HepG2 (cell line): Measurements from ENCODE around the gene ITGB1. TPM values are rescaled to one million over a fixed set of nuclear protein-coding genes. Genes with fewer than 3 reads are reported as not detected.

ENCODE experiments used
- AGO2 ChIP-seq: fragments of 200-400 bp; formaldehyde crosslinking; optimal IDR thresholded peaks from 2 replicates; pipeline ENCODE3; 2017; ENCODE audit warnings: mild to moderate bottlenecking, low read depth, low read length, moderate library complexity
- BORCS8-MEF2B ChIP-seq: sonication (generic); formaldehyde crosslinking; IDR thresholded peaks from 2 replicates; pipeline ENCODE4 v1.8.0; 2022; ENCODE audit warnings: mild to moderate bottlenecking, missing genetic modification reagents
- FOSL1 ChIP-seq: sonication (generic); formaldehyde crosslinking; IDR thresholded peaks from 2 replicates; pipeline ENCODE4 v1.9.0; 2021; ENCODE audit warnings: missing genetic modification reagents, borderline replicate concordance
- FOXJ3 ChIP-seq: sonication (generic); formaldehyde crosslinking; IDR thresholded peaks from 2 replicates; pipeline ENCODE4 v1.4.0; 2020; ENCODE audit warnings: missing genetic modification reagents, mild to moderate bottlenecking, borderline replicate concordance
- LCORL ChIP-seq, 2 experiments: fragments of 450-650 bp in 1 of 2; sonication (generic) in 1 of 2; formaldehyde crosslinking in 1 of 2; IDR thresholded peaks; 2 replicates each; pipeline versions ENCODE4 v1.5.0 to v1.6.1; 2017 to 2020; ENCODE audit warnings: antibody characterized with exemption in 1 of 2, missing genetic modification reagents in 1 of 2
- MATR3 ChIP-seq: sonication (generic); formaldehyde crosslinking; IDR thresholded peaks from 2 replicates; pipeline ENCODE4 v1.4.0; 2020; ENCODE audit warnings: missing genetic modification reagents
- MIER3 ChIP-seq: IDR thresholded peaks from 2 replicates; pipeline ENCODE4 v1.6.1; 2016; ENCODE audit warnings: missing compliant biosample characterization, borderline replicate concordance
- MLX ChIP-seq: IDR thresholded peaks from 2 replicates; pipeline ENCODE4 v1.6.1; 2016
- PHB2 ChIP-seq: fragments of 450-650 bp; IDR thresholded peaks from 2 replicates; pipeline ENCODE4 v1.6.1; 2018; ENCODE audit not compliant: partially characterized antibody
- RBFOX2 ChIP-seq: fragments of 200-400 bp; formaldehyde crosslinking; IDR thresholded peaks from 2 replicates; pipeline ENCODE4 v1.6.1; 2017; ENCODE audit warnings: low read depth, mild to moderate bottlenecking, low read length
- SKI ChIP-seq: fragments of 450-650 bp; IDR thresholded peaks from one replicate; pipeline ENCODE4 v1.6.1; 2018; ENCODE audit warnings: mild to moderate bottlenecking; ENCODE audit not compliant: partially characterized antibody
- SMARCE1 ChIP-seq: fragments of 450-650 bp; IDR thresholded peaks from 2 replicates; pipeline ENCODE4 v1.6.1; 2017; ENCODE audit warnings: borderline replicate concordance
- SP2 ChIP-seq: sonication (generic); formaldehyde crosslinking; IDR thresholded peaks from 2 replicates; pipeline ENCODE4 v1.5.1; 2020; ENCODE audit warnings: mild to moderate bottlenecking, missing genetic modification reagents
- TAF1 ChIP-seq: sonication (generic); formaldehyde crosslinking; IDR thresholded peaks from 2 replicates; pipeline ENCODE4 v1.4.0; 2020; ENCODE audit warnings: missing genetic modification reagents
- ZFAT ChIP-seq: sonication (generic); formaldehyde crosslinking; conservative IDR thresholded peaks from 2 replicates; pipeline ENCODE4 v1.8.1; 2023; ENCODE audit warnings: missing genetic modification reagents, inconsistent platforms
- ZNF292 ChIP-seq: sonication (generic); formaldehyde crosslinking; IDR thresholded peaks from 2 replicates; pipeline ENCODE4 v1.8.1; 2022; ENCODE audit warnings: mild to moderate bottlenecking, low read depth, missing genetic modification reagents, borderline replicate concordance
- ZNF33B ChIP-seq: sonication (generic); formaldehyde crosslinking; IDR thresholded peaks from 2 replicates; pipeline ENCODE4 v1.5.1; 2020; ENCODE audit warnings: mild to moderate bottlenecking, missing genetic modification reagents
- ZNF382 ChIP-seq: sonication (generic); formaldehyde crosslinking; IDR thresholded peaks from 2 replicates; pipeline ENCODE4 v1.5.0; 2020; ENCODE audit warnings: missing genetic modification reagents, mild to moderate bottlenecking, borderline replicate concordance
- ZNF446 ChIP-seq: sonication (generic); formaldehyde crosslinking; IDR thresholded peaks from 2 replicates; pipeline ENCODE4 v1.5.0; 2020; ENCODE audit warnings: mild to moderate bottlenecking, missing genetic modification reagents
- ZNF460 ChIP-seq: sonication (generic); formaldehyde crosslinking; IDR thresholded peaks from 2 replicates; pipeline ENCODE4 v1.5.1; 2020; ENCODE audit warnings: missing genetic modification reagents, mild to moderate bottlenecking, borderline replicate concordance
- ZNF605 ChIP-seq: sonication (generic); formaldehyde crosslinking; IDR thresholded peaks from 2 replicates; pipeline ENCODE4 v1.8.0; 2022; ENCODE audit warnings: mild to moderate bottlenecking, missing genetic modification reagents
- ZSCAN31 ChIP-seq: sonication (generic); formaldehyde crosslinking; IDR thresholded peaks from 2 replicates; pipeline ENCODE4 v1.5.0; 2020; ENCODE audit warnings: low read depth, mild to moderate bottlenecking, missing genetic modification reagents
- polyA plus RNA-seq, 8 experiments: library from polyadenylated mRNA; depleted of rRNA in 3 of 8; stranded (reverse) in 7 of 8; unstranded in 1 of 8; fragments of >200 nt; fragmentation: Illumina TruSeq in 4 of 8; extraction: Trizol in 4 of 8; gene quantifications; 2 replicates each; pipeline versions ENCODE4 v1.2.1 to v1.2.3, GENCODE V29; 2011 to 2016; ENCODE audit warnings: low read depth in 4 of 8, missing spikeins in 1 of 8, mixed read lengths in 1 of 8; ENCODE audit not compliant: insufficient read depth in 1 of 8
- total RNA-seq, 5 experiments: library from RNA; depleted of rRNA; stranded (reverse); fragments of >200 nt; fragmentation: Illumina TruSeq; extraction: Trizol; gene quantifications; 2 replicates each; pipeline ENCODE4 v1.2.3, GENCODE V29; 2016; ENCODE audit warnings: low read depth in 1 of 5
- TF ChIP-seq, protein P1 (sequence below): sonication (generic); formaldehyde crosslinking; IDR thresholded peaks from 2 replicates; pipeline ENCODE4 v1.4.0; 2020; ENCODE audit warnings: missing genetic modification reagents
- TF ChIP-seq, protein P2 (sequence below): sonication (generic); formaldehyde crosslinking; IDR thresholded peaks from 2 replicates; pipeline ENCODE4 v1.4.0; 2020; ENCODE audit warnings: mild to moderate bottlenecking, missing genetic modification reagents
- TF ChIP-seq, protein P3 (sequence below): sonication (generic); formaldehyde crosslinking; conservative IDR thresholded peaks from 2 replicates; pipeline ENCODE4 v1.8.0; 2022; ENCODE audit warnings: missing genetic modification reagents

The ITGB1 gene
- total and polyA plus RNA-seq, 2 of the 13 experiments (the other 11 are each of a cell fraction or from before 2014, with no cell fraction given) = 190 to 204 TPM

DNA sequence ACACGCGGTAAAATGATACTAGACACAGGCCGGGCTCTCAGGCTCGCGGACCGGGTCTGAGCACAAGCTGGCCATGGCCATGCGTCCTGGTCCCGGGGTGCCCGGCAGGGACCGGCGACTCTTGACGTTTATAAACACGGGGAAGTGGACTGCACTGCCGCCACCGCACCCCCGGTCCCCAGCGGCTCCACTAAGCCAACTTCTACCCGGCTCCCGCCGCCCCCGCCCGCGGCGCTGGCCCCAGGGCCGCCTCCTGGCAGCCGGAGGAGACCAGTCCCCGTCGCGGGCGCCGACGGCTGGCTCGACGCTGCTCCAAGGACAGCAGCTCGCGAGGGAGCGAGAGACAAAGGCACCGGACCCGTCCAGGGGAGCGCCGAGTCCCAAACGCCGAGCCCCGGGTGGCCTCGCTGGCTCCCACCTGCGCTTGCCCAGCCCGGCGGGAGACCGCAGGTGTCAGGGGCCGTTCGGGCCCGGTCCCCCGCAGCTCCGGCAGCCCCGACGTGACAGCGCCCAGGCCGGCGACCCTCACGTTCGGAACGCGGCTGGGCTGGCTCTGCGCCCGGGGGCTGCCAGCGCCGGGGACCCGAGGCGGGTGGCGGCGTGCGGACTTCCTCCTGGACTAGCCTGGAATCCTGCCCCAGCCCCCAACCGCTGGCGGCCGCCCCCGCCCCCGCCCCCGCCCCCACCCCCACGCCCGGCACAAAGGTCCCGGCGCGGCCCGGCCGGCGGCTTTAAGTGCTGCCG is 517 bp downstream of the ITGB1 start (continued):
- TF ChIP-seq, protein P1, sequence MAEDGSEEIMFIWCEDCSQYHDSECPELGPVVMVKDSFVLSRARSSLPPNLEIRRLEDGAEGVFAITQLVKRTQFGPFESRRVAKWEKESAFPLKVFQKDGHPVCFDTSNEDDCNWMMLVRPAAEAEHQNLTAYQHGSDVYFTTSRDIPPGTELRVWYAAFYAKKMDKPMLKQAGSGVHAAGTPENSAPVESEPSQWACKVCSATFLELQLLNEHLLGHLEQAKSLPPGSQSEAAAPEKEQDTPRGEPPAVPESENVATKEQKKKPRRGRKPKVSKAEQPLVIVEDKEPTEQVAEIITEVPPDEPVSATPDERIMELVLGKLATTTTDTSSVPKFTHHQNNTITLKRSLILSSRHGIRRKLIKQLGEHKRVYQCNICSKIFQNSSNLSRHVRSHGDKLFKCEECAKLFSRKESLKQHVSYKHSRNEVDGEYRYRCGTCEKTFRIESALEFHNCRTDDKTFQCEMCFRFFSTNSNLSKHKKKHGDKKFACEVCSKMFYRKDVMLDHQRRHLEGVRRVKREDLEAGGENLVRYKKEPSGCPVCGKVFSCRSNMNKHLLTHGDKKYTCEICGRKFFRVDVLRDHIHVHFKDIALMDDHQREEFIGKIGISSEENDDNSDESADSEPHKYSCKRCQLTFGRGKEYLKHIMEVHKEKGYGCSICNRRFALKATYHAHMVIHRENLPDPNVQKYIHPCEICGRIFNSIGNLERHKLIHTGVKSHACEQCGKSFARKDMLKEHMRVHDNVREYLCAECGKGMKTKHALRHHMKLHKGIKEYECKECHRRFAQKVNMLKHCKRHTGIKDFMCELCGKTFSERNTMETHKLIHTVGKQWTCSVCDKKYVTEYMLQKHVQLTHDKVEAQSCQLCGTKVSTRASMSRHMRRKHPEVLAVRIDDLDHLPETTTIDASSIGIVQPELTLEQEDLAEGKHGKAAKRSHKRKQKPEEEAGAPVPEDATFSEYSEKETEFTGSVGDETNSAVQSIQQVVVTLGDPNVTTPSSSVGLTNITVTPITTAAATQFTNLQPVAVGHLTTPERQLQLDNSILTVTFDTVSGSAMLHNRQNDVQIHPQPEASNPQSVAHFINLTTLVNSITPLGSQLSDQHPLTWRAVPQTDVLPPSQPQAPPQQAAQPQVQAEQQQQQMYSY (CRISPR knock-in tag) = no peak
- no peak for TF ChIP-seq ZNF605 (CRISPR knock-in tag)
- no peak for TF ChIP-seq BORCS8-MEF2B
- TF ChIP-seq ZNF446 (CRISPR knock-in tag) = peak; percentile 72; the same call in 1 of the 2 replicates
- no peak for TF ChIP-seq MLX
- no peak for TF ChIP-seq FOXJ3 (CRISPR knock-in tag)
- no peak for TF ChIP-seq ZNF33B
- peak; percentile 77 for TF ChIP-seq AGO2
- TF ChIP-seq SP2 = no peak
- TF ChIP-seq, protein P2, sequence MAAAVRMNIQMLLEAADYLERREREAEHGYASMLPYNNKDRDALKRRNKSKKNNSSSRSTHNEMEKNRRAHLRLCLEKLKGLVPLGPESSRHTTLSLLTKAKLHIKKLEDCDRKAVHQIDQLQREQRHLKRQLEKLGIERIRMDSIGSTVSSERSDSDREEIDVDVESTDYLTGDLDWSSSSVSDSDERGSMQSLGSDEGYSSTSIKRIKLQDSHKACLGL = no peak; the same call in 1 of the 2 replicates
- TF ChIP-seq PHB2 = no peak
- no peak for TF ChIP-seq ZNF292 (CRISPR knock-in tag)
- no peak for TF ChIP-seq MATR3 (CRISPR knock-in tag)
- TF ChIP-seq ZNF382 (CRISPR knock-in tag) = no peak
- TF ChIP-seq ZFAT (CRISPR knock-in tag) = no peak
- TF ChIP-seq TAF1 (CRISPR knock-in tag) = 0 out of 2 replicates have a peak, but pooled peaks have one; percentile 1
- no peak for TF ChIP-seq MIER3 (CRISPR knock-in tag)
- TF ChIP-seq LCORL (IDR thresholded peaks at IDR 0.05) = no peak
- no peak for TF ChIP-seq LCORL (CRISPR knock-in tag; IDR thresholded peaks at IDR 0.05)
- TF ChIP-seq ZSCAN31 (CRISPR knock-in tag) = 0 out of 2 replicates have a peak, but pooled peaks have one; percentile 24
- TF ChIP-seq RBFOX2 = peak; percentile 45; the same call in 1 of the 2 replicates
- TF ChIP-seq SMARCE1 = no peak
- no peak for TF ChIP-seq FOSL1 (CRISPR knock-in tag)
- TF ChIP-seq, protein P3, sequence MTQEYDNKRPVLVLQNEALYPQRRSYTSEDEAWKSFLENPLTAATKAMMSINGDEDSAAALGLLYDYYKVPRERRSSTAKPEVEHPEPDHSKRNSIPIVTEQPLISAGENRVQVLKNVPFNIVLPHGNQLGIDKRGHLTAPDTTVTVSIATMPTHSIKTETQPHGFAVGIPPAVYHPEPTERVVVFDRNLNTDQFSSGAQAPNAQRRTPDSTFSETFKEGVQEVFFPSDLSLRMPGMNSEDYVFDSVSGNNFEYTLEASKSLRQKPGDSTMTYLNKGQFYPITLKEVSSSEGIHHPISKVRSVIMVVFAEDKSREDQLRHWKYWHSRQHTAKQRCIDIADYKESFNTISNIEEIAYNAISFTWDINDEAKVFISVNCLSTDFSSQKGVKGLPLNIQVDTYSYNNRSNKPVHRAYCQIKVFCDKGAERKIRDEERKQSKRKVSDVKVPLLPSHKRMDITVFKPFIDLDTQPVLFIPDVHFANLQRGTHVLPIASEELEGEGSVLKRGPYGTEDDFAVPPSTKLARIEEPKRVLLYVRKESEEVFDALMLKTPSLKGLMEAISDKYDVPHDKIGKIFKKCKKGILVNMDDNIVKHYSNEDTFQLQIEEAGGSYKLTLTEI = no peak
- TF ChIP-seq SKI = no peak
- TF ChIP-seq ZNF460 (CRISPR knock-in tag) = no peak
